ENCODE measurements around the gene NAV2.

Gene NAV2

GRCh38 chr11:20050551-20051333 lies 338.1 kb downstream of the NAV2 start:
- DNase-seq, result no peak

GRCh38 chr11:20051469-20052399 lies 339.1 kb downstream of the NAV2 start:
- no peak for DNase-seq

- no peak for DNase-seq
Measured at GRCh38 chr11:20053572-20053971, 340.9 kb downstream of the NAV2 start.

GRCh38 chr11:20054584-20054983 lies 341.9 kb downstream of the NAV2 start:
- no peak for DNase-seq

GRCh38 chr11:20055312-20055711 lies 342.7 kb downstream of the NAV2 start:
- DNase-seq, result no peak

GRCh38 chr11:20056109-20056949 lies 343.7 kb downstream of the NAV2 start:
- no peak for DNase-seq

- DNase-seq, result no peak
Measured at GRCh38 chr11:20056950-20057943, 344.6 kb downstream of the NAV2 start.

- DNase-seq, result no peak
Measured at GRCh38 chr11:20058749-20059458, 346.3 kb downstream of the NAV2 start.

GRCh38 chr11:20059587-20060021 lies 347.0 kb downstream of the NAV2 start:
- DNase-seq, result no peak

- no peak for DNase-seq
Measured at GRCh38 chr11:20060181-20060580, 347.5 kb downstream of the NAV2 start.

GRCh38 chr11:20060647-20061205 lies 348.1 kb downstream of the NAV2 start:
- DNase-seq, result no peak

GRCh38 chr11:20061776-20062175 lies 349.1 kb downstream of the NAV2 start:
- no peak for DNase-seq

- DNase-seq, result no peak
Measured at GRCh38 chr11:20064961-20065405, 352.3 kb downstream of the NAV2 start.

GRCh38 chr11:20065406-20065805 lies 352.8 kb downstream of the NAV2 start:
- DNase-seq, result no peak

- DNase-seq, result no peak
Measured at GRCh38 chr11:20066013-20066782, 353.6 kb downstream of the NAV2 start.

GRCh38 chr11:20066783-20067156 lies 354.1 kb downstream of the NAV2 start:
- no peak for DNase-seq

- no peak for DNase-seq
Measured at GRCh38 chr11:20067665-20068064, 355.0 kb downstream of the NAV2 start.

GRCh38 chr11:20068691-20069090 lies 356.1 kb downstream of the NAV2 start:
- no peak for DNase-seq

- DNase-seq, result no peak
Measured at GRCh38 chr11:20070459-20070858, 357.8 kb downstream of the NAV2 start.

- no peak for DNase-seq
Measured at GRCh38 chr11:20075627-20076026, 363.0 kb downstream of the NAV2 start.

All from CD4-positive, alpha-beta T cell treated with Interleukin-15 for 1 hour (primary cell).